SK-N-MC (cell line): ENCODE data around the gene LAMB4.

Experiments used
- EZH2 ChIP-seq: fragments of 200-600 bp; sonication (generic); IDR thresholded peaks from one replicate; pipeline ENCODE4 v1.6.1; 2017; ENCODE audit warnings: antibody characterized with exemption
- POLR2AphosphoS5 ChIP-seq: IDR thresholded peaks from 2 replicates; pipeline ENCODE4 v1.6.1; 2012; ENCODE audit warnings: mild to moderate bottlenecking, low read depth, low read length, borderline replicate concordance

DNA sequence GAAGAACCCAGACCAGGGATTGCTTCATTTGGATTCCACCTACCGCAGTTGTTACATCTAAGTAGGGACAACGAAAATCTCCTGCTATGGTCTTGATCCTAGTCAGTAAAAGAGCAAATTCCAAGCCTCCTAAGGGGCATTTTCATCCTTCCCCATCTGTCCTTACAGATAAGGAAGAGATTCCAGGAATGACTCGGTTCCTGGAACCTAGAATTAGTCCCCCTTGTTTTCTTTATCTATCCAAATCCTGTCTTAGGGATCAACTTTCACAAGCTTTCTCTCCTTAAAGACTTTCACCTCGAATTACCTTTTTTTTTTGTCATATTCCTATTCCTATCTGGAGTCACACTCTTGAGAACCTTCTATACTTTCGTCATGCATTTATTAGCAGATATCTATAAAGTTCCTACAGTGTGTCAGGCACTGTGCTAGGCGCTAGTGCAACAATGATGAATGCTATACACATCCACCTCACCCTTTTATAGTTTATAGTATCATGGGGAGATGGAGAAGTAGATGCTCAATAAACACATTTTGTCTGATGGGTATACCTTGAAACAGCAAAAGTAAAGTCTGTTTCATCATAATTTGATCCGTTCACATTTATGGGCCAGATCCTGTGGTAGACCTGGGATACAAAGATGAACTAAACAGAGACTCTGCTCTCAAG, 39.2 kb downstream of the LAMB4 start:
- TF ChIP-seq EZH2 (no peak), POLR2AphosphoS5 (no peak)
